ENCODE measurements around the gene TRIO. TPM values are rescaled to one million over a fixed set of nuclear protein-coding genes. Genes with fewer than 3 reads are reported as not detected.
A peak's percentile ranks its signal among the peaks of the same experiment; 100 is the strongest.

TRIO gene
- total RNA-seq, 1 experiment from 2014 or later = 136 TPM

DNA sequence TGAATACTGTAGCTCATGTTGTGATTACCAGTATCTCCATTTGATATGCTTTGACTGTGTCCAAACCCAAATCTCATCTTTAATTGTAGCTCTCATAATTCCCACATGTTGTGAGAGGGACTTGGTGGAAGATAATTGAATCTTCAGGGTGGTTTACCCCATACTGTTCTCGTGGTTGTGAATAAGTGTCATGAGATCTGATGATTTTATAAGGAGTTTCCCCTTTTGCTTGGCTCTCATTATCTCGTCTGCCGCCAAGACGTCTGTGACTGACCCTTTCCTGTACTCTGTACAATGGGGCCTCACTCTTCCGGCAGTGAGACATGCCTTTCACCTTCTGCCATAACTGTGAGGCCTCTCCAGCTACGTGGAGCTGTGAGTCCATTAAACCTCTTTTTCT is 59.3 kb downstream of the TRIO start:
- ChIA-PET CTCF (interaction anchor here (1.1 to 1.7 kb wide), 3 partner anchors 12 to 69 kb away, joined by 3 to 4 read pairs (median 4); no protein-coding TSS in a partner anchor), POLR2A (interaction anchor here (0.6 to 7.1 kb wide), 4 partner anchors 13 to 62 kb away, joined by 3 to 58 read pairs (median 17); no protein-coding TSS in a partner anchor)
- H3K27me3 Mint-ChIP-seq (ENCODE audit: insufficient read depth, unreplicated experiment) = no peaks in the 10 kb centered on the region
- intact Hi-C loops (cut with micrococcal nuclease) = no loop called here
- peaks cover 7% of the 10 kb centered on the region for H3K36me3 Mint-ChIP-seq (ENCODE audit: insufficient read depth, unreplicated experiment)
- H3K27ac Mint-ChIP-seq (ENCODE audit: low read depth, unreplicated experiment) = no peak overlapping the region
- no peaks in the 10 kb centered on the region for H3K9me3 Mint-ChIP-seq (ENCODE audit: unreplicated experiment)
- H3K4me3 Mint-ChIP-seq (ENCODE audit: unreplicated experiment) = no peak overlapping the region
- peaks cover 37% of the 10 kb centered on the region for H3K4me1 Mint-ChIP-seq (ENCODE audit: insufficient read depth, unreplicated experiment)
- BruUV-seq (replicated peaks) = no TSS peak
- TF ChIP-seq, protein P1, sequence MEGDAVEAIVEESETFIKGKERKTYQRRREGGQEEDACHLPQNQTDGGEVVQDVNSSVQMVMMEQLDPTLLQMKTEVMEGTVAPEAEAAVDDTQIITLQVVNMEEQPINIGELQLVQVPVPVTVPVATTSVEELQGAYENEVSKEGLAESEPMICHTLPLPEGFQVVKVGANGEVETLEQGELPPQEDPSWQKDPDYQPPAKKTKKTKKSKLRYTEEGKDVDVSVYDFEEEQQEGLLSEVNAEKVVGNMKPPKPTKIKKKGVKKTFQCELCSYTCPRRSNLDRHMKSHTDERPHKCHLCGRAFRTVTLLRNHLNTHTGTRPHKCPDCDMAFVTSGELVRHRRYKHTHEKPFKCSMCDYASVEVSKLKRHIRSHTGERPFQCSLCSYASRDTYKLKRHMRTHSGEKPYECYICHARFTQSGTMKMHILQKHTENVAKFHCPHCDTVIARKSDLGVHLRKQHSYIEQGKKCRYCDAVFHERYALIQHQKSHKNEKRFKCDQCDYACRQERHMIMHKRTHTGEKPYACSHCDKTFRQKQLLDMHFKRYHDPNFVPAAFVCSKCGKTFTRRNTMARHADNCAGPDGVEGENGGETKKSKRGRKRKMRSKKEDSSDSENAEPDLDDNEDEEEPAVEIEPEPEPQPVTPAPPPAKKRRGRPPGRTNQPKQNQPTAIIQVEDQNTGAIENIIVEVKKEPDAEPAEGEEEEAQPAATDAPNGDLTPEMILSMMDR (IDR thresholded peaks at IDR 0.05; ENCODE audit: unreplicated experiment) = no peak
- DNase-seq (ENCODE audit: unreplicated experiment) = no peak

DNA sequence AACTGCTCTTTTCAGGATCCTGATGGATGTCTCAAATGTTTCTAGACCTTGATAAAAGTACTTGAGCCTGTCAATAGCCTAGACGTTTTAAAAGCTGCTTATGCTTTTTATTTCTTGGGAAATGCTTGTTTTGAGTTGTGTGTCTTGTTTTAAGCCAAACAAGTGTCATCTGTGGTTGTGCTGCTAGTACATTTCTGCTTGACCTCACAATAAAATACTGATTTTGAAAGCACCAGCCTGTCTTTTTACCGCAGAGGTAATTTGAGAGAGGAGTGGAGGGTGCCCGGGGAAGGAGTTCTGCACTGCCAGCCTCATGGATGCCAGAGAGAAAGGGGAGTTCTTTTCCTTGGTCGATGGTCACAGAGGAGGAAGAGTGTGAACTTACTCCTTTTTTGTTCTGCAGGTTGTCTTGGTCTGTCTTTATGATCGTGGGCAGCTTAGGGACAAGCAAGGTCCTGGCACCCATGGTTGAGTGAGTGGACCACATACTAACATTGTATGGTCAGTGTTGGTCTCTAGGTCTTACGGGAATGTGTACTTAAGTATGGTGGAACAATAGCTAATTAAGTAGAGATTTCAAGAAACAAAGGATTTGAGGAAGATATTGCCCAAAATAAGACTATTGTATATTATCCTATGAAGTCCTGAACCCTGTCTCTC is 61.0 kb downstream of the TRIO start:
- POLR2A ChIA-PET = interaction anchor here (0.7 to 7.1 kb wide), 13 partner anchors 7 to 61 kb away, joined by 3 to 58 read pairs (median 8); partner anchors contain the start of gene TRIO
- no TSS peak for BruUV-seq (replicated peaks)
- DNase-seq (ENCODE audit: unreplicated experiment) = peak; percentile 5
- intact Hi-C loops (cut with micrococcal nuclease) = loop anchor here (2.0 kb wide), 2 partner anchors 59 to 61 kb away; no protein-coding TSS in a partner anchor
- H3K4me3 Mint-ChIP-seq (ENCODE audit: unreplicated experiment) = peak overlapping the region; percentile 68
- H3K9me3 Mint-ChIP-seq (ENCODE audit: unreplicated experiment) = no peaks in the 10 kb centered on the region
- peaks cover 49% of the 10 kb centered on the region for H3K4me1 Mint-ChIP-seq (ENCODE audit: insufficient read depth, unreplicated experiment)
- CTCF ChIA-PET = interaction anchor here (0.7 to 2.3 kb wide), 4 partner anchors 36 to 95 kb away, joined by 3 to 9 read pairs (median 8); no protein-coding TSS in a partner anchor
- H3K36me3 Mint-ChIP-seq (ENCODE audit: insufficient read depth, unreplicated experiment) = peaks cover 13% of the 10 kb centered on the region
- TF ChIP-seq, protein P1 (IDR thresholded peaks at IDR 0.05; ENCODE audit: unreplicated experiment) = no peak
- H3K27me3 Mint-ChIP-seq (ENCODE audit: insufficient read depth, unreplicated experiment) = no peaks in the 10 kb centered on the region
- peak overlapping the region; percentile 86 for H3K27ac Mint-ChIP-seq (ENCODE audit: low read depth, unreplicated experiment)

DNA sequence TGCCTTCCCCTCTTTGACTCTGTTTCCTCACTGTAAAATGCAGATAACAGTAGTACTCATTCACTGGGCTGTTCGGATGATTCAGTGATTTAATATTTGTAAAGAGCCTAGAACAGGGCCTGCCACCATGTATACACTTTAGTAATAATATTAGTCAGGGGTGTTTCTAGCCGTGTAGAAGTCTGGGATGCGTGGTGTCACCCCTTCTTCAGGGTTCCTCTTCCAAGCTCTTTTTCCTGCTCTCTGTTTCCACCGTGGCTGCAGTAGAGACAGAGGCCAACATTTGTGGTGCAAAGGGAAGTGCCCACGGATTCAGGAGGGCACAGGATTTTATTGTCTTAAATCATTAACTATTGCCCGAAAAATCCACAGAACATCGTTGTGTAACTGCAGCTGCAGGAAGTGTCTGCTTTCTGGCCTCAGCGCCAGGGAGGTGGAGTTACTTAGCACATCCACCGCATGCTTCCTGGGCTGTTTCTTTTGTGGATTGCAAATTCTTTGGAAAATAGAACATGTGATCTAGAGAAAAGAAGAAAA is 61.7 kb downstream of the TRIO start:
- DNase-seq (ENCODE audit: unreplicated experiment) = peak; percentile 75
- H3K4me3 Mint-ChIP-seq (ENCODE audit: unreplicated experiment) = peak overlapping the region; percentile 68
- H3K36me3 Mint-ChIP-seq (ENCODE audit: insufficient read depth, unreplicated experiment) = peaks cover 13% of the 10 kb centered on the region
- intact Hi-C loops (cut with micrococcal nuclease) = loop anchor here (2.0 kb wide), 2 partner anchors 60 kb away; no protein-coding TSS in a partner anchor
- POLR2A ChIA-PET = interaction anchor here (0.7 to 7.1 kb wide), 15 partner anchors 8 to 193 kb away, joined by 3 to 58 read pairs (median 6); partner anchors contain the start of gene TRIO
- peaks cover 54% of the 10 kb centered on the region for H3K4me1 Mint-ChIP-seq (ENCODE audit: insufficient read depth, unreplicated experiment)
- H3K9me3 Mint-ChIP-seq (ENCODE audit: unreplicated experiment) = no peaks in the 10 kb centered on the region
- BruUV-seq (replicated peaks) = no TSS peak
- CTCF ChIA-PET = interaction anchor here (0.7 to 2.3 kb wide), 5 partner anchors 47 to 181 kb away, joined by 3 to 9 read pairs (median 7); no protein-coding TSS in a partner anchor
- TF ChIP-seq, protein P1 (IDR thresholded peaks at IDR 0.05; ENCODE audit: unreplicated experiment) = no peak
- peak overlapping the region; percentile 86 for H3K27ac Mint-ChIP-seq (ENCODE audit: low read depth, unreplicated experiment)
- H3K27me3 Mint-ChIP-seq (ENCODE audit: insufficient read depth, unreplicated experiment) = no peaks in the 10 kb centered on the region

All from MCF 10A (cell line).